Cardiac muscle cell (in vitro differentiated cells and primary cell): ENCODE results near the gene TRDN. TPM values are rescaled to one million over a fixed set of nuclear protein-coding genes. Genes with fewer than 3 reads are reported as not detected.
"Not testable (repeated sequence)": the region's sequence is repeated elsewhere in the genome, so short reads cannot be mapped to it uniquely, and the experiment has no call there.

ENCODE experiments used
- DNase-seq, 2 donors: peaks; one replicate each; pipeline versions ENCODE4 v3.0.0 to v3.0.0-alpha.2; 2010 to 2017; ENCODE audit warnings: low read depth in 1 of 2, low spot score in 1 of 2
- H3K27ac ChIP-seq: fragments of 200-600 bp; sonication (generic); 2 replicates; pipeline ENCODE4 v1.5.1; 2016
- H3K27me3 ChIP-seq: fragments of 200-600 bp; sonication (generic); 2 replicates; pipeline ENCODE4 v1.6.0; 2016; ENCODE audit warnings: control low read depth
- H3K36me3 ChIP-seq: fragments of 200-600 bp; sonication (generic); 2 replicates; pipeline ENCODE4 v1.5.1; 2016; ENCODE audit warnings: control low read depth
- H3K4me1 ChIP-seq: fragments of 200-600 bp; sonication (generic); 2 replicates; pipeline ENCODE4 v1.8.1; 2017; ENCODE audit warnings: low read depth, mild to moderate bottlenecking, mixed run types
- H3K4me3 ChIP-seq: fragments of 200-600 bp; sonication (generic); 2 replicates; pipeline ENCODE4 v1.5.1; 2016; ENCODE audit warnings: mild to moderate bottlenecking
- H3K9me3 ChIP-seq: fragments of 200-600 bp; sonication (generic); 2 replicates; pipeline ENCODE4 v1.5.1; 2017; ENCODE audit warnings: low read depth, mild to moderate bottlenecking, control low read depth
- polyA plus RNA-seq: library from polyadenylated mRNA; unstranded; fragments of >200 nt; fragmentation: Nextera tagmentation; extraction: Ambion mirVana; gene quantifications from 2 replicates; pipeline ENCODE4 v1.2.1, GENCODE V29; 2016
- total RNA-seq: library from RNA; depleted of rRNA; stranded (reverse); fragments of >200 nt; gene quantifications from 2 replicates; pipeline ENCODE4 v1.2.3, GENCODE V29; 2016
- TF ChIP-seq, protein P1 (sequence below): IDR thresholded peaks from 2 replicates; pipeline ENCODE4 v1.5.1; 2012; ENCODE audit warnings: low read depth, mild to moderate bottlenecking, low read length

TRDN gene
- total and polyA plus RNA-seq, 2 experiments from 2014 or later: 58.0 to 200 TPM

DNA sequence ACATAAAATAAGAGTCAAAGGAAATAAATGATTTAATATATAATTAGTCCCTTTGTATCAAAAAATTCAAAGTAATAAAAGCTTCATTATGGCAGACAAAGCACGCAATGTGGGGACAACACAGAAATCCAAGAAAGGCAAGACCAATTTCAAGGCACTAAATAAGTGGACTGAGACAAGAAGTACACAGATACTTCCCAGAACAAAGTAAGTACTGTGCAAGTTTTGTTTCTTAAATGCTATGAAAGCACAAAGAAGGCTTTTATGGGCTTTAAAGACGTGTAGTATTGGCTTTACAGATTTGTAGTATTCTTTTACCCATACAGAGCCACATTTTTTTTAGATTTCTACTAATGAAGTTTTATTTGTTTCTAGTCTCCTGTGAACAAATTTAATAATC lies 174.6 kb downstream of the TRDN start:
- TF ChIP-seq, protein P1, sequence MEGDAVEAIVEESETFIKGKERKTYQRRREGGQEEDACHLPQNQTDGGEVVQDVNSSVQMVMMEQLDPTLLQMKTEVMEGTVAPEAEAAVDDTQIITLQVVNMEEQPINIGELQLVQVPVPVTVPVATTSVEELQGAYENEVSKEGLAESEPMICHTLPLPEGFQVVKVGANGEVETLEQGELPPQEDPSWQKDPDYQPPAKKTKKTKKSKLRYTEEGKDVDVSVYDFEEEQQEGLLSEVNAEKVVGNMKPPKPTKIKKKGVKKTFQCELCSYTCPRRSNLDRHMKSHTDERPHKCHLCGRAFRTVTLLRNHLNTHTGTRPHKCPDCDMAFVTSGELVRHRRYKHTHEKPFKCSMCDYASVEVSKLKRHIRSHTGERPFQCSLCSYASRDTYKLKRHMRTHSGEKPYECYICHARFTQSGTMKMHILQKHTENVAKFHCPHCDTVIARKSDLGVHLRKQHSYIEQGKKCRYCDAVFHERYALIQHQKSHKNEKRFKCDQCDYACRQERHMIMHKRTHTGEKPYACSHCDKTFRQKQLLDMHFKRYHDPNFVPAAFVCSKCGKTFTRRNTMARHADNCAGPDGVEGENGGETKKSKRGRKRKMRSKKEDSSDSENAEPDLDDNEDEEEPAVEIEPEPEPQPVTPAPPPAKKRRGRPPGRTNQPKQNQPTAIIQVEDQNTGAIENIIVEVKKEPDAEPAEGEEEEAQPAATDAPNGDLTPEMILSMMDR: no peak
- Histone ChIP-seq H3K4me1 (no peaks in the 10 kb centered on the region), H3K4me3 (no peak overlapping the region), H3K9me3 (no peaks in the 10 kb centered on the region), H3K27ac (no peak overlapping the region), H3K36me3 (no peaks in the 10 kb centered on the region), H3K27me3 (no peaks in the 10 kb centered on the region)
- no peak for DNase-seq

DNA sequence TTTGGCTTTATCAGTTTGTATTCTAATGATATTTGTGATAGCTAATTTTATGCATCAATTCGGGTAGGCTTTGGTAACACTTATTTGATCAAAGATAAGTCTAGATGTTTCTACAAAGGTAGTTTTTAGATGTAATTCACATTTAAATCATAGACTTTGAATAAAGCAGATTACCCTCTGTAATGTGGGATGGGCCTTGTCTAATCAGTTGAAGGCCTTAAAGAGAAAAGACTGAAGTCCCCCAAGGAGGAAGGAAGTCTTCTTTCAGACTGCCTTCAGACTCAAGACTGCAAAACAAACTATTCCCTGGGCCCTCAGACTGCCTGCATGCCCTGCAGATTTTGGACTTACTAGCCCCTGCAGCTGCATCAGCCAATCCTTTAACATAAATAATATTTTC lies 178.5 kb downstream of the TRDN start:
- H3K9me3 ChIP-seq: no peaks in the 10 kb centered on the region
- TF ChIP-seq, protein P1: no peak
- no peaks in the 10 kb centered on the region for H3K27me3 ChIP-seq
- no peak overlapping the region for H3K27ac ChIP-seq
- no peaks in the 10 kb centered on the region for H3K36me3 ChIP-seq
- no peak for DNase-seq
- no peaks in the 10 kb centered on the region for H3K4me1 ChIP-seq
- no peak overlapping the region for H3K4me3 ChIP-seq

DNA sequence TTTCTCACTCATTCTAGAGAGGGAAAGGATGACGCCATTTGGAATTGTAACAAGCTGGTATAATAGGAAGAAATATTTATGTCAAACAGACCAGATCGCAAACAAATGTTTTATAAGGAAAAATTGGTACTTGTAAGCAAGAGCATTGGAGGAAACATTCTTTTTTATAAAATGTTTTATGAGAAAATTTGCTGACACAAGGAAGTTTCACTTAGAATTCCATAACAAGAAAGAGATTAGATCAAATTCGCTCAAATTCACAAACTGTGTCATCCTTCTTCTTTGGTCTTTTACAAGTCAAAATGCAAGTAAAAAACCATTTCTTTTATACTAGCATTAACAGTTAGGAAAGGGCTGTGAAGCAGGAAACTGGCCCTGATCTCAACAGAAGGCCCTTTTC lies 179.9 kb downstream of the TRDN start:
- no peak overlapping the region for H3K27ac ChIP-seq

DNA sequence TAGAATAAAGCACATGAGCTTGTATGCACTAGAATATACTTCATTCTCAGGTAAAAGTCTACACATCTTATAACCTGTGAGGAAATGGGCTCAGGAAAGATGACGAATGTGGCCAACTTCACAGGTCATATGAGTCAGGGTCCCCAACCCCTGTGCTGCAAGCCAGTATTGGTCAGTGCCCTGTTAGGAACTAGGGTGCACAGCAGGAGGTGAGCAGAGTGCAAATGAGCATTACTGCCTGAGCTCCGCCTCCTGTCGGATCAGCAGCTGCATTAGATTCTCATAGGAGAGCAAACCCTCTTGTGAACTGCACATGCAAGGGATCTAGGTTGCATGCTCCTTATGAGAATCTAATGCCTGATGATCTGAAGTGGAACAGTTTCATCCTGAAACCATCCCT lies 182.3 kb downstream of the TRDN start:
- Histone ChIP-seq H3K36me3 (no peaks in the 10 kb centered on the region), H3K27me3 (no peaks in the 10 kb centered on the region), H3K4me3 (no peak overlapping the region), H3K9me3 (no peaks in the 10 kb centered on the region), H3K4me1 (no peaks in the 10 kb centered on the region), H3K27ac (no peak overlapping the region)
- TF ChIP-seq, protein P1: no peak
- no peak for DNase-seq

More for the DNA sequence above, 179.9 kb downstream of the TRDN start:
- Histone ChIP-seq H3K4me3 (no peak overlapping the region), H3K9me3 (no peaks in the 10 kb centered on the region), H3K4me1 (no peaks in the 10 kb centered on the region), H3K27me3 (no peaks in the 10 kb centered on the region), H3K36me3 (no peaks in the 10 kb centered on the region)
- DNase-seq: no peak
- TF ChIP-seq, protein P1: no peak

DNA sequence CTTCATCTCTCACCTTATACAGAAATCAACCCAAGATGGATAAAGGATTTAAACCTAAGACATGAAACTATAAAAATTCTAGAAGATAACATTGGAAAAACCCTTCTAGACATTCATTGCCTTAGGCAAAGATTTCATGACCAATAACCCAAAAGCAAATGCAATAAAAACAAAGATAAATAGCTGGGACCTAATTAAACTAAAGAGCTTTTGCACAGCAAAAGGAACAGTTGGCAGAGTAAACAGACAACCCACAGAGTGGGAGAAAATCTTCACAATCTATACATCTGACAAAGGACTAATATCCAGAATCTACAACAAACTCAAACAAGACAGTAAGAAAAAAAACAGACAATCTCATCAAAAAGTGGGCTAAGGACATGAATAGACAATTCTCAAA lies 183.7 kb downstream of the TRDN start:
- DNase-seq: not testable (repeated sequence)

DNA sequence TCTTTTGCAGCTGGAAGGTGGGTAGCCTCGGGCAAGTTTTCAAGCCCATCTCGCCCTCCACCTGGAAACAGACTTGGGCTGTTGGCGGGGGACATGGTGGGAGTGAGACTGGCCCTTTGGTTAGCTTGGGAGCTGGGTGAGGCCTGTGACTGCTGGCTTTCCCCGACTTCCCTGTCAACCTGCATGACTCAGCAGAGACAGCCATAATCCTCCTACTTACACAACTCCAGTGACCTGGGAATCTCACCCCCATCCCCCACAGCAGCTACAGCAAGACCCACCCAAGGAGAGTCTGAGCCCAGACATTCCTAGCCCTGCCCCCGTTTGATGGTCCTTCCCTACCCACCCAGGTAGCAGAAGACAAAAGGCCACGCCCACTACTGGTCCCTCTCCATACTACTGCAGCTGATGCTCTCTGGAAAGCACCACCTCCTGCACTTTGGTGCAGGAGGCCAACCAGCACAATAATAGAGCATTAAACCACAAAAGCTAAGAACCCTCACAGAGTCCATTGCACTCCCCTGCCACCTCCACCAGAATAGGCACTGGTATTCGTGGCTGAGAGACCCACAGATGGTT lies 188.4 kb downstream of the TRDN start:
- Histone ChIP-seq H3K4me1 (no peaks in the 10 kb centered on the region), H3K9me3 (no peaks in the 10 kb centered on the region), H3K27me3 (no peaks in the 10 kb centered on the region), H3K4me3 (no peak overlapping the region), H3K36me3 (no peaks in the 10 kb centered on the region), H3K27ac (no peak overlapping the region)
- TF ChIP-seq, protein P1: no peak
- DNase-seq: no peak

More for the DNA sequence above, 183.7 kb downstream of the TRDN start:
- H3K27ac ChIP-seq, H3K4me3 ChIP-seq, H3K9me3 ChIP-seq, H3K4me1 ChIP-seq, H3K27me3 ChIP-seq, H3K36me3 ChIP-seq: not testable (repeated sequence)
